ENCODE results near the gene MAPK8IP3. TPM values are rescaled to one million over a fixed set of nuclear protein-coding genes. Genes with fewer than 3 reads are reported as not detected.

Gene MAPK8IP3
- total RNA-seq, 1 experiment from 2014 or later: 41.1 TPM

- no peaks in the 10 kb centered on the region for H3K9me2 ChIP-seq (replicated peaks; ENCODE audit: low read length)
- peak overlapping the region; percentile 76 for H3K27ac ChIP-seq (ENCODE audit: low read length)
- TF ChIP-seq EZH2phosphoT487 (IDR thresholded peaks at IDR 0.05; ENCODE audit: borderline replicate concordance, low read length): no peak
- TF ChIP-seq CTCF (conservative IDR thresholded peaks at IDR 0.05; ENCODE audit: low read depth, low read length): no peak
- no peak for TF ChIP-seq EZH2 (IDR thresholded peaks at IDR 0.05; ENCODE audit: low read length, unreplicated experiment)
- H2AFZ ChIP-seq (ENCODE audit: low read length): no peak overlapping the region
- peak overlapping the region; percentile 99 for H3K4me2 ChIP-seq (ENCODE audit: low read length)
- BruUV-seq (replicated peaks): TSS peak; percentile 58
- H3K79me2 ChIP-seq (ENCODE audit: low read length): peaks cover 53% of the 10 kb centered on the region
- intact Hi-C loops (cut with micrococcal nuclease): loop anchor here (2.0 to 5.0 kb wide), 2 partner anchors 26 to 94 kb away; partner anchors contain the start of genes EME2, MRPS34 and NME3
- ATAC-seq (peak; percentile 34), DNase-seq (peak; percentile 48)
- peaks cover 6% of the 10 kb centered on the region for H3K36me3 ChIP-seq (ENCODE audit: low read depth, low read length)
- CTCF ChIA-PET: no interaction called here
- H3K4me1 ChIP-seq (ENCODE audit: insufficient read depth, low read length): peaks cover 29% of the 10 kb centered on the region
- H3K9me3 ChIP-seq (ENCODE audit: low read length): no peaks in the 10 kb centered on the region
- peaks cover 9% of the 10 kb centered on the region; the same call in 1 of the 2 replicates for H4K20me1 ChIP-seq (ENCODE audit: low read length)
- H3K9ac ChIP-seq (ENCODE audit: low read length): peak overlapping the region; percentile 96
- H3K27me3 ChIP-seq (ENCODE audit: low read length): no peaks in the 10 kb centered on the region
- peak overlapping the region; percentile 76 for H3K4me3 ChIP-seq (ENCODE audit: low read length)
- H3F3A ChIP-seq (ENCODE audit: low read length, unreplicated experiment): no peaks in the 10 kb centered on the region
- POLR2A ChIA-PET (ENCODE audit: unreplicated experiment): interaction anchor here (0.6 to 1.5 kb wide), 4 partner anchors 27 to 104 kb away, joined by 3 to 26 read pairs (median 5); partner anchors contain the start of genes CRAMP1, IFT140, MAPK8IP3 and NUBP2
These were observed 27.4 kb upstream of the MAPK8IP3 start for GRCh38 chr16:1678500-1679098.

- H4K20me1 ChIP-seq (ENCODE audit: low read length): peaks cover 9% of the 10 kb centered on the region; the same call in 1 of the 2 replicates
- peak overlapping the region; percentile 99 for H3K4me2 ChIP-seq (ENCODE audit: low read length)
- H3K9ac ChIP-seq (ENCODE audit: low read length): peak overlapping the region; percentile 96
- no peak for ATAC-seq
- H3K9me3 ChIP-seq (ENCODE audit: low read length): no peaks in the 10 kb centered on the region
- peak overlapping the region; percentile 76 for H3K4me3 ChIP-seq (ENCODE audit: low read length)
- no peak for DNase-seq
- H3K79me2 ChIP-seq (ENCODE audit: low read length): peaks cover 71% of the 10 kb centered on the region
- no TSS peak for BruUV-seq (replicated peaks)
- H3K4me1 ChIP-seq (ENCODE audit: insufficient read depth, low read length): peaks cover 16% of the 10 kb centered on the region
- peaks cover 17% of the 10 kb centered on the region for H3K36me3 ChIP-seq (ENCODE audit: low read depth, low read length)
- TF ChIP-seq CTCF (conservative IDR thresholded peaks at IDR 0.05; ENCODE audit: low read depth, low read length): no peak
- no peak for TF ChIP-seq EZH2phosphoT487 (IDR thresholded peaks at IDR 0.05; ENCODE audit: borderline replicate concordance, low read length)
- TF ChIP-seq EZH2 (IDR thresholded peaks at IDR 0.05; ENCODE audit: low read length, unreplicated experiment): no peak
- no peaks in the 10 kb centered on the region for H3K9me2 ChIP-seq (replicated peaks; ENCODE audit: low read length)
- no peak overlapping the region for H2AFZ ChIP-seq (ENCODE audit: low read length)
- peak overlapping the region; percentile 76 for H3K27ac ChIP-seq (ENCODE audit: low read length)
- ChIA-PET POLR2A (ENCODE audit: unreplicated experiment) (no interaction called here), CTCF (interaction anchor here (0.6 kb wide), 1 partner anchor 25 kb away, joined by 5 read pairs; no protein-coding TSS in a partner anchor)
- intact Hi-C loops (cut with micrococcal nuclease): loop anchor here (1.0 kb wide), 1 partner anchor 9 kb away; no protein-coding TSS in a partner anchor
- no peaks in the 10 kb centered on the region for H3K27me3 ChIP-seq (ENCODE audit: low read length)
- no peaks in the 10 kb centered on the region for H3F3A ChIP-seq (ENCODE audit: low read length, unreplicated experiment)
These were observed 25.6 kb upstream of the MAPK8IP3 start for GRCh38 chr16:1680361-1680760.

GRCh38 chr16:1681032-1681431, 25.0 kb upstream of the MAPK8IP3 start:
- POLR2A ChIA-PET (ENCODE audit: unreplicated experiment): no interaction called here
- Histone ChIP-seq H3K4me3 (ENCODE audit: low read length) (0 out of 2 replicates have a peak overlapping the region, but pooled peaks have one; percentile 76), H3F3A (ENCODE audit: low read length, unreplicated experiment) (no peaks in the 10 kb centered on the region), H3K4me1 (ENCODE audit: insufficient read depth, low read length) (peaks cover 19% of the 10 kb centered on the region), H3K36me3 (ENCODE audit: low read depth, low read length) (peaks cover 22% of the 10 kb centered on the region), H3K27ac (ENCODE audit: low read length) (peak overlapping the region; percentile 76; the same call in 1 of the 2 replicates), H3K9ac (ENCODE audit: low read length) (peak overlapping the region; percentile 96), H3K27me3 (ENCODE audit: low read length) (no peaks in the 10 kb centered on the region), H3K9me3 (ENCODE audit: low read length) (no peaks in the 10 kb centered on the region), H3K79me2 (ENCODE audit: low read length) (peaks cover 78% of the 10 kb centered on the region), H4K20me1 (ENCODE audit: low read length) (peaks cover 9% of the 10 kb centered on the region; the same call in 1 of the 2 replicates), H3K9me2 (replicated peaks; ENCODE audit: low read length) (no peaks in the 10 kb centered on the region), H3K4me2 (ENCODE audit: low read length) (peak overlapping the region; percentile 99), H2AFZ (ENCODE audit: low read length) (no peak overlapping the region)
- ATAC-seq: no peak
- BruUV-seq (replicated peaks): no TSS peak
- no peak for TF ChIP-seq EZH2 (IDR thresholded peaks at IDR 0.05; ENCODE audit: low read length, unreplicated experiment)
- no peak for TF ChIP-seq CTCF (conservative IDR thresholded peaks at IDR 0.05; ENCODE audit: low read depth, low read length)
- TF ChIP-seq EZH2phosphoT487 (IDR thresholded peaks at IDR 0.05; ENCODE audit: borderline replicate concordance, low read length): no peak
- CTCF ChIA-PET: no interaction called here
- intact Hi-C loops (cut with micrococcal nuclease): no loop called here
- DNase-seq: no peak
